B cell (primary cell): ENCODE results near the gene HMCN1. TPM values are rescaled to one million over a fixed set of nuclear protein-coding genes. Genes with fewer than 3 reads are reported as not detected.

Source experiments
- ATAC-seq: fragments of 200-7000 bp; cut with Tn5 transposase; one replicate; pipeline ENCODE4 v1.10.0; 2021; ENCODE audit warnings: low read depth, mild to moderate bottlenecking, moderate number of reproducible peaks, moderate library complexity
- CTCF ChIA-PET: fragments of 350-600 bp; sonication (Branson Sonifier 250); formaldehyde crosslinking; loops from one replicate; lab custom pipeline; 2021; ENCODE audit warnings: antibody characterized with exemption, inconsistent platforms; lab: Charles Lee
- POLR2A ChIA-PET: fragments of 350-600 bp; sonication (Branson Sonifier 250); formaldehyde crosslinking; loops from one replicate; lab custom pipeline; 2021; ENCODE audit warnings: antibody characterized with exemption; lab: Charles Lee
- DNase-seq: peaks from one replicate; pipeline ENCODE4 v3.0.0; 2013
- H2AFZ ChIP-seq: 2 replicates; pipeline ENCODE4 v1.6.1; 2012; ENCODE audit warnings: mild to moderate bottlenecking, low read depth, low read length; ENCODE audit not compliant: insufficient read depth, poor library complexity, severe bottlenecking
- H3K27ac ChIP-seq, 2 donors: 1 replicate in 1 of 2; 2 replicates in 1 of 2; pipeline ENCODE4 v1.5.1; 2012 to 2013; ENCODE audit warnings: low read length in 2 of 2, mild to moderate bottlenecking in 2 of 2, moderate library complexity in 1 of 2
- H3K27me3 ChIP-seq, 4 experiments: fragments of 200-600 bp in 1 of 4; sonication (generic) in 1 of 4; replicated peaks in 1 of 4; 1 replicate in 2 of 4; 2 replicates in 2 of 4; pipeline versions ENCODE4 v1.6.1 to v1.7.0; 2013 to 2016; ENCODE audit warnings: low read length in 3 of 4, mild to moderate bottlenecking in 2 of 4, mixed read lengths in 1 of 4, moderate library complexity in 1 of 4; ENCODE audit not compliant: insufficient read depth in 4 of 4, control insufficient read depth in 3 of 4; ENCODE audit errors: control extremely low read depth in 1 of 4
- H3K36me3 ChIP-seq, 2 experiments: replicated peaks in 1 of 2; 1 replicate in 1 of 2; 2 replicates in 1 of 2; pipeline versions ENCODE4 v1.6.1 to v1.7.1; 2013; ENCODE audit warnings: low read length in 1 of 2; ENCODE audit not compliant: insufficient read depth in 2 of 2, control insufficient read depth in 1 of 2; ENCODE audit errors: control extremely low read depth in 1 of 2, extremely low read depth in 1 of 2
- H3K4me1 ChIP-seq, 2 donors: fragments of 200-600 bp in 1 of 2; sonication (generic) in 1 of 2; 1 replicate in 1 of 2; 2 replicates in 1 of 2; pipeline versions ENCODE4 v1.5.1 to v1.6.1; 2013 to 2017; ENCODE audit warnings: low read length in 2 of 2; ENCODE audit not compliant: control insufficient read depth in 2 of 2, insufficient read depth in 2 of 2
- H3K4me2 ChIP-seq: replicated peaks from 2 replicates; pipeline ENCODE3; 2012; ENCODE audit warnings: mild to moderate bottlenecking, low read depth, low read length; ENCODE audit not compliant: poor library complexity, severe bottlenecking
- H3K4me3 ChIP-seq, 5 experiments: fragments of 200-600 bp in 1 of 5; sonication (generic) in 1 of 5; 1 replicate in 3 of 5; 2 replicates in 2 of 5; pipeline versions ENCODE4 v1.5.1 to v1.7.0; 2011 to 2016; ENCODE audit warnings: low read length in 4 of 5, mild to moderate bottlenecking in 4 of 5, low read depth in 2 of 5, control low read depth in 1 of 5, moderate library complexity in 1 of 5; ENCODE audit not compliant: insufficient read depth in 1 of 5; ENCODE audit errors: control extremely low read depth in 1 of 5, extremely low read depth in 1 of 5
- H3K79me2 ChIP-seq: fragments of 200-600 bp; sonication (generic); one replicate; pipeline ENCODE4 v1.6.0; 2016; ENCODE audit warnings: low read length; ENCODE audit not compliant: control insufficient read depth, insufficient read depth
- H3K9ac ChIP-seq: fragments of 200-600 bp; sonication (generic); 2 replicates; pipeline ENCODE4 v1.6.1; 2017; ENCODE audit warnings: mild to moderate bottlenecking, low read length, moderate library complexity
- H3K9me3 ChIP-seq, 3 donors: one replicate each; pipeline versions ENCODE4 v1.6.1 to v1.7.1; 2013; ENCODE audit warnings: low read length in 2 of 3; ENCODE audit not compliant: control insufficient read depth in 2 of 3, insufficient read depth in 1 of 3; ENCODE audit errors: control extremely low read depth in 1 of 3
- H4K20me1 ChIP-seq: 2 replicates; pipeline ENCODE4 v1.6.0; 2012; ENCODE audit warnings: mild to moderate bottlenecking, low read length; ENCODE audit not compliant: insufficient read depth, control insufficient read depth, poor library complexity, severe bottlenecking
- H3K27ac Mint-ChIP-seq: one replicate; pipeline ENCODE4 v1.8.0; 2021; ENCODE audit warnings: mixed read lengths
- H3K27me3 Mint-ChIP-seq: one replicate; pipeline ENCODE4 v1.8.0; 2021; ENCODE audit warnings: mixed read lengths
- H3K4me1 Mint-ChIP-seq: one replicate; pipeline ENCODE4 v1.8.0; 2021; ENCODE audit warnings: mixed read lengths
- H3K4me3 Mint-ChIP-seq: one replicate; pipeline ENCODE4 v1.8.0; 2021; ENCODE audit warnings: mixed read lengths
- H3K9me3 Mint-ChIP-seq: one replicate; pipeline ENCODE4 v1.8.0; 2022; ENCODE audit warnings: mixed read lengths; ENCODE audit not compliant: insufficient read depth
- CTCF ChIP-seq: fragments of 200-600 bp; IDR thresholded peaks from one replicate; pipeline ENCODE4 v1.8.0; 2022; ENCODE audit warnings: antibody characterized with exemption, mild to moderate bottlenecking
- EZH2 ChIP-seq: IDR thresholded peaks from 2 replicates; pipeline ENCODE4 v1.6.1; 2012; ENCODE audit warnings: borderline replicate concordance, low read depth, mild to moderate bottlenecking, moderate library complexity, low read length; ENCODE audit not compliant: insufficient read depth, poor library complexity, severe bottlenecking
- WGBS: methylation state at CpG from one replicate; pipeline ENCODE4 v1.1.5; 2013; ENCODE audit warnings: missing lambda C conversion rate; ENCODE audit not compliant: insufficient coverage; 5-methylcytosine and 5-hydroxymethylcytosine counted together
- intact Hi-C: fragments of 100-400 bp; cut with micrococcal nuclease; formaldehyde crosslinking; loops from one replicate; pipeline ENCODE4 v1.10.0; 2022
- polyA plus RNA-seq: library from polyadenylated mRNA; depleted of rRNA; stranded (reverse); fragments of >200 nt; gene quantifications from 2 replicates; pipeline ENCODE4 v1.2.3, GENCODE V29; 2012
- total RNA-seq, 2 donors: library from RNA; stranded (reverse); fragments of 120-200 nt in 1 of 2; gene quantifications; 1 replicate in 1 of 2; 2 replicates in 1 of 2; pipeline versions ENCODE4 v1.2.3 to v1.2.4, GENCODE V29; 2013 to 2022

The HMCN1 gene
- total and polyA plus RNA-seq, 2 donors (not counting 1 experiment from before 2014, with no cell fraction given): not detected

DNA sequence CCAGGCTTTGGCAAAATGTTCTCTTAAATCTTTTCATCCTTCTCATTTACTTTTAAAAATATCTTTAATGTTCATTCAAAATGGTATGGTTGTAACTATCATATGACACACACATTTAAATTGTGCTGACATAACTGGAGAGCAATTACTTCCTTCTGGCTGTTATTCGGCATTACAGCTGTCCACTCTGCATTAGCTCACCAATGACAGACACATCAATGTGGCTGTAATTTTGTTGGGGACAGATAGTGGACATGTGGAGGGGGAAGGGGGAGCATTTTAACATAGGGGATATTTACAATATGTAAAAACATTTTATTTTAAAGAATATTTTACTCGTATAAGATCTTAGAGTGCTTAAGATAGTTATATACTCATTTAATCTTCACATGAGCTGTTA lies 319.8 kb downstream of the HMCN1 start:
- Histone ChIP-seq H3K36me3 (no peaks in the 10 kb centered on the region), H3K27me3 (no peaks in the 10 kb centered on the region), H3K9ac (no peak overlapping the region), H3K4me2 (no peak overlapping the region), H4K20me1 (no peaks in the 10 kb centered on the region), H3K27ac (no peak overlapping the region), H3K4me3 (no peak overlapping the region), H2AFZ (no peak overlapping the region), H3K9me3 (no peaks in the 10 kb centered on the region), H3K79me2 (no peaks in the 10 kb centered on the region), H3K4me1 (no peaks in the 10 kb centered on the region)
- DNase-seq: no peak
- TF ChIP-seq EZH2: no peak
- CTCF ChIA-PET: no interaction called here
- intact Hi-C loops: no loop called here
- Mint-ChIP-seq H3K9me3 (no peaks in the 10 kb centered on the region), H3K27ac (no peak overlapping the region), H3K27me3 (no peaks in the 10 kb centered on the region), H3K4me1 (no peaks in the 10 kb centered on the region), H3K4me3 (no peak overlapping the region)
- no peak for ATAC-seq
- WGBS: no CpG with 5 or more reads among the region's 2 CpGs
- POLR2A ChIA-PET: no interaction called here

GRCh38 chr1:186054932-186055331 lies 320.7 kb downstream of the HMCN1 start:
- H3K9me3 Mint-ChIP-seq: no peaks in the 10 kb centered on the region
- no peak overlapping the region for H3K4me3 ChIP-seq
- DNase-seq: no peak
- H3K4me1 Mint-ChIP-seq: peaks cover 3% of the 10 kb centered on the region
- no peaks in the 10 kb centered on the region for H3K9me3 ChIP-seq
- no peak overlapping the region for H2AFZ ChIP-seq
- intact Hi-C loops: no loop called here
- no peak overlapping the region for H3K4me2 ChIP-seq
- ATAC-seq: no peak
- H3K4me1 ChIP-seq: no peaks in the 10 kb centered on the region
- no peak overlapping the region for H3K27ac ChIP-seq
- H3K27me3 ChIP-seq: no peaks in the 10 kb centered on the region
- POLR2A ChIA-PET: no interaction called here
- no peak overlapping the region for H3K27ac Mint-ChIP-seq
- no peaks in the 10 kb centered on the region for H3K27me3 Mint-ChIP-seq
- TF ChIP-seq EZH2 (no peak), CTCF (no peak)
- no peaks in the 10 kb centered on the region for H4K20me1 ChIP-seq
- WGBS: no CpG with 5 or more reads among the region's 2 CpGs
- H3K36me3 ChIP-seq: no peaks in the 10 kb centered on the region
- H3K9ac ChIP-seq: no peak overlapping the region
- H3K79me2 ChIP-seq: no peaks in the 10 kb centered on the region
- no peak overlapping the region for H3K4me3 Mint-ChIP-seq
- CTCF ChIA-PET: no interaction called here
